ENCODE data around the gene RPL22.

The RPL22 gene

DNA sequence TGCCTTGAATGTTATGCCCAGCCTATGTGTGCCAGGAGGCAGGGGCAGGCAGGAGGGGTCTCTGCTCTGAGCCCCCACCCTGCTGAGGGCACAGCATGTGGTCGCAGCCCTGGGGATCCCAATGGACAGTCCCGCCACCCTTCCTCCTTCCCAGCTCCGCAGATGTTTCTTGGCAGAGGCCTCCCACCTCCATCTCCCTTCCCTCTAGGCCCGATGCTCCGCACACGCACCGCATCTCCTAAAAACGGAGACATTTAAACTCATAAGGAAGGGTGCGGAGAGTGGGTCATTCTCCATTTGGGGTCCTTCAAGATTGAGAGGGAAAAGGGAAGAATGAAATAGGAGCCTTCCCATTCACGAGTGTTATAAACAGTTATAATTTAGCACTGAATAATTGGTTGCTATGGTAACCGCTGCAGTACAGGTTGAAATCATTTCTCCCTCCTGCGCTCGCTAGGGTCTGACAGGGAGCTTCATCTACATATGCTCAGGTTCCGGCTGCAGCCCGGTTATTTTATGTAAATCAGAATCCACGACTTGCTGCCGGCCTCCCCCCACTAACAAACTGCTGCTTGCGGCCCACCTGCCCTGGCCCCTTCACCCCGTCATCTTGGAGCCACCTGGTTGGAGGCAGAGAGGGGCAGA is 35.3 kb downstream of the RPL22 start:
- TF ChIP-seq, protein P1, sequence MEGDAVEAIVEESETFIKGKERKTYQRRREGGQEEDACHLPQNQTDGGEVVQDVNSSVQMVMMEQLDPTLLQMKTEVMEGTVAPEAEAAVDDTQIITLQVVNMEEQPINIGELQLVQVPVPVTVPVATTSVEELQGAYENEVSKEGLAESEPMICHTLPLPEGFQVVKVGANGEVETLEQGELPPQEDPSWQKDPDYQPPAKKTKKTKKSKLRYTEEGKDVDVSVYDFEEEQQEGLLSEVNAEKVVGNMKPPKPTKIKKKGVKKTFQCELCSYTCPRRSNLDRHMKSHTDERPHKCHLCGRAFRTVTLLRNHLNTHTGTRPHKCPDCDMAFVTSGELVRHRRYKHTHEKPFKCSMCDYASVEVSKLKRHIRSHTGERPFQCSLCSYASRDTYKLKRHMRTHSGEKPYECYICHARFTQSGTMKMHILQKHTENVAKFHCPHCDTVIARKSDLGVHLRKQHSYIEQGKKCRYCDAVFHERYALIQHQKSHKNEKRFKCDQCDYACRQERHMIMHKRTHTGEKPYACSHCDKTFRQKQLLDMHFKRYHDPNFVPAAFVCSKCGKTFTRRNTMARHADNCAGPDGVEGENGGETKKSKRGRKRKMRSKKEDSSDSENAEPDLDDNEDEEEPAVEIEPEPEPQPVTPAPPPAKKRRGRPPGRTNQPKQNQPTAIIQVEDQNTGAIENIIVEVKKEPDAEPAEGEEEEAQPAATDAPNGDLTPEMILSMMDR (conservative IDR thresholded peaks at IDR 0.05), result no peak
- TF ChIP-seq ZFX (IDR thresholded peaks at IDR 0.05), result no peak
- H3K27ac ChIP-seq, result no peak overlapping the region

DNA sequence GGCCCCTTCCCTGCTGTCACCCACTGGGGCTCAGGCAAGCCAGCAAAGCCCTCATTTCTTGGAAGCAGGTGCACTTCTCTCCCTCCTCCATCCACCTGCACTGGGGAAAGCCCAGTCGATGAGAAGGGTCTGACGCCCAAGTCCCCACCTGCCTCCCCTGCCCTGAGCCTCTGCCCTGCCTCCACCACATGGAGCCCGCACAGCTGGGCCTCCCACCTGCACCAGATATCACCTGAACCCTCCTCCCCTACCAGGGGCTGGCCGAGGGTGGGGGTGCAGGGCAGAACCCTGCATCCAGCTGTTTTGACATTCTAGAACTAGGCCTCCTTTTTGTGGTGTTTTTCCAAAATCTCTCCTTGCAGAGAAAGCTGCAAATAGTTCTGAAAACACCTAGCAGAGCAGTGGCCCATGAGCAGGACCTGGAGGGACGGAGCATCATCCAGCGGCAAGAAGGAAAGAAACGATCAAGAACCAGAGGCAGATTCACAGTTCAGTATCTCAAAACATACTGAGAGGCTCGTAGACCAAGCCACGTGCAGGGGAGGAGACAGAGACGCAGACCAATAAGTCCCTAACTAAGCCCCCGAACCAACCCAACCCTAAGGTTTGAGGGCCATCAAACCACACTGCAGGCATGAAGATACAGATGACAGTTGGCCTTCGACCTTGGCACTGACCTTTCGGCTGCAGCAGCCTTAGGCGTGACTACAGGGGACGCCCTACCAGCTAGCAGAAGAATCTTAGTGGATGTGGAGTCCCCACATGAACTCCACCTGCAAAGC is 36.0 kb downstream of the RPL22 start:
- H3K27ac ChIP-seq, result no peak overlapping the region
- no peak for TF ChIP-seq ZFX (IDR thresholded peaks at IDR 0.05)
- TF ChIP-seq, protein P1 (conservative IDR thresholded peaks at IDR 0.05), result no peak

DNA sequence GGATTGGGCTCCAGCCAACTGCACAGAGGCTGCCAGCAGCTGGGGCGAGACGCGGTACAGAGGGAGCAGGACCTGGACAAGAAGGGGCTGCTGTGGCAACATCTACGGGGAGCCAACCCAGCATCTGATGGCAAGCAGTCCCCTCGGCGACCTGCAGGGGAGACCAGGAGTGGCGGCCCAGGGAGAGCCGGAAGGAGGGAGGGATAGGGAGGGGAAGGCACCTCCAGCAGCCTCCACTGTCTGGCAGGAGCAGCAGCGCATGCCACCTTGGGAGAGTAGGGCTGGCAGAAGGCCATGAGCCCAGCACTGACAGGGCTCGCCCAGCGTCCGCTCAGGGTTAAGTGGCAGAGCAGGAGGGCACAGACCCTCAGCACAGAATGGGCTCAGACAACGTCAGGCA is 36.6 kb downstream of the RPL22 start:
- TF ChIP-seq ZFX (IDR thresholded peaks at IDR 0.05), result no peak
- TF ChIP-seq, protein P1 (conservative IDR thresholded peaks at IDR 0.05), result no peak
- no peak overlapping the region for H3K27ac ChIP-seq

DNA sequence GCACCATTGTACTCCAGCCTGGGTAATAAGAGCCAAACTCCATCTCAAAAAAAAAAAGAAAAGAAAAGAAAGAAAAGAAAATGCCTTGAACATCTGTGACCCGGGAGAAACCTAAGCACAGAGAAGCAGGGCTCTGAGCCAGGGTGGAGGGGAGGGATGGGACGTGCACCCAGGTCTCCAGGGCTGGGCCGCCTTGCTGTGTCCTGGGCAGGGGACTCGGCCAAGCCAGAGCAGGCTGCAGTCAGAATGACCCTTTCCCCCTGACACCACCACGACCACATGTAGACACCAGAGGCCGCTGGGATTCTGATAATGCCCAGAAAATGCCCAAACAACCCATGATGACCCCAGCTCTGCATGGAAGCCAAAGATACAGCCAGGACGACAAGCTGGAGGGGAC is 37.1 kb downstream of the RPL22 start:
- no peak overlapping the region for H3K27ac ChIP-seq
- TF ChIP-seq, protein P1 (conservative IDR thresholded peaks at IDR 0.05), result no peak
- no peak for TF ChIP-seq ZFX (IDR thresholded peaks at IDR 0.05)

DNA sequence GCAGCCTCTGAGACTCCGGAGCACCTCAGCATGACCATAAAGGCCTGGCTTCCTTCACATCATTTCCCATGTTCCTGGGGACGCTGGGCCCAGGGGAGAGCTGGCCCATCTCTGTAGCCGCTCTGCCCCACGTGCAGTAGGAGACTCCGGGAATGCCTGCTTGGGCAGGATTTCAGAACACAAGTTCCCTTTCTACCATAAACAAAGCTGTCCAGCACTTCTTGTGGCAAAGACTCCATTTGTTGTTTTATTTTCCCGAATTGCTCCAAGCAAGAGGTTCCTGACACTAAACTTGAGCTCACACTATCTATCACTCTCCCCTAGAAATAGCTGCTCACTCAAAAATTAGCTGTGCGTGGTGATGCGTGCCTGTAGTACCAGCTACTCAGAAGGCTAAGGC is 41.2 kb downstream of the RPL22 start:
- peak overlapping the region; percentile 51 for H3K27ac ChIP-seq
- no peak for TF ChIP-seq ZFX (IDR thresholded peaks at IDR 0.05)
- TF ChIP-seq, protein P1 (conservative IDR thresholded peaks at IDR 0.05), result no peak

DNA sequence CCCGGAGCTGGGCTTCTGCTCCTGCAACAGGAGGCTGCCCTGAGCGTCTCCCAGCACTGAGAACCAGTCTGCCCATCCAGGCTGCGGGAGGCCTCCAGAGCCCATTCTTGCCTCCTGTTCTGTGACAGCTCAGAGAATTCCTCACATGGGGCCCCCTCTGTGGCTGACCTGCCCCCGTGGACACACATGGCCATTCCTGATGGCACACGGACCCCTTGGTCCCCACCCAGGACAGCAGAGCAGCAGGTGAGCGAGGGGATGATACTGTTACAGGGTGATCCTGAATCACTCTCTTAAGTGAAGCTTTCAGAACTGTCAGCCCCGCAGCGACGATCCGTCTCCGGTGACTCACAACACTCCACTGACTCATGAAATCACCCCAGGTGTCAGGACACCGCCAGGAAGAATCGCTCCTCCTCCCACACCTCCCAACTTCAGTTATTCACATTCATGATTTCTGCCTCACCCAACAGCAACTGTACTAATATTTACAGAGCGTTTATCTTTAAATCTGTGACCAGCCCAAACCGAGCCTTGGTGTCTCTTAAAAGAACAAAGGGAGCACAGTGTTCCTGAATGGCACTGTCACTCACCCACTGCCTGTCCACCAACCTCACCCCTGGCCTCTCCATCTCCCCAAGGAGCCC is 41.7 kb downstream of the RPL22 start:
- H3K27ac ChIP-seq, result peak overlapping the region; percentile 51
- TF ChIP-seq ZFX (IDR thresholded peaks at IDR 0.05), result no peak
- TF ChIP-seq, protein P1 (conservative IDR thresholded peaks at IDR 0.05), result no peak

DNA sequence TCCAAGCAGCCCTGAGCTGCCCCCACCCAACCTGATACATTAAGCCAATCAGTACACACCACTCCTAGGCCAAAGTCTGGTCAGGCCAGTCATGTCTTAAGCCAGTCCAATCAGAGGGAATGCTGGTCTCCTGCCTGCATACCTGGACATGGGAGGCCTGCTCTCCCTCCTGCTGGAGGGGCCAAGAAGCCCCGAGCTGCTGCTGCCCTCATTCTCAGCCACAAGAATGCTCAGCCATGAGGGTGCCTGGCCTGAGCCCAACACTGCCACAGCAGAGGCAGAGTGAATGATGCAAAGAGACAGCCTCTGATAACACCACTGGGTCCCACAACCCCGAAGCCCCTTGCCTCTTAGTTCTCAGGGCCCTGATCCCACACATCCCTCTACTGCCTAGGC is 42.3 kb downstream of the RPL22 start:
- H3K27ac ChIP-seq, result peak overlapping the region; percentile 51
- TF ChIP-seq, protein P1 (conservative IDR thresholded peaks at IDR 0.05), result no peak
- no peak for TF ChIP-seq ZFX (IDR thresholded peaks at IDR 0.05)
